Fibroblast of skin of left biceps (primary cell): ENCODE measurements around the gene PARP15.

ENCODE experiments used
- DNase-seq, 2 experiments: peaks; one replicate each; pipeline ENCODE4 v3.0.0-alpha.2; 2013; ENCODE audit warnings: low read depth in 2 of 2

The PARP15 gene

DNA sequence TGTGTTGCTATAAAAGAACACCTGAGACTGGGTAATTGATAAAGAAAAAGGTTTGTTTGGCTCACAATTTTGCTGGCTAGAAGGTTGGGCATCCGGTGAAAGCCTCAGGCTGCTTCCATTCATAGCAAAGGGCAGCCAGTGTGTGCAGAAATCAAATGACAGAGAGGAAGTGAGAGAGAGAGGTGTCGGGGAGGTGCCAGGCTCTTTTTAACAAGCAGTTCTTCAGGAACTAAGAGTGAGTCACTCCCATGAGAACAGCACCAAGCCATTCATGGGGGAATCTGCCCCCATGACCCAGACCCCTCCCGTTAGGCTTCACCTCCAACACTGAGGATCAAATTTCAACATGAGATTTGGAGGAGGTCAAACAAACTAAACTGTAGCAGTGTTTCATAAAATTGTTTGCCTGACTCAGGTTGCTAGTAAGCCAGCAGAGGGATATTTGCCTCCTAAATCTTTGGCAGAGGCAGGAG, 4.5 kb upstream of the PARP15 start:
- no peak for DNase-seq

DNA sequence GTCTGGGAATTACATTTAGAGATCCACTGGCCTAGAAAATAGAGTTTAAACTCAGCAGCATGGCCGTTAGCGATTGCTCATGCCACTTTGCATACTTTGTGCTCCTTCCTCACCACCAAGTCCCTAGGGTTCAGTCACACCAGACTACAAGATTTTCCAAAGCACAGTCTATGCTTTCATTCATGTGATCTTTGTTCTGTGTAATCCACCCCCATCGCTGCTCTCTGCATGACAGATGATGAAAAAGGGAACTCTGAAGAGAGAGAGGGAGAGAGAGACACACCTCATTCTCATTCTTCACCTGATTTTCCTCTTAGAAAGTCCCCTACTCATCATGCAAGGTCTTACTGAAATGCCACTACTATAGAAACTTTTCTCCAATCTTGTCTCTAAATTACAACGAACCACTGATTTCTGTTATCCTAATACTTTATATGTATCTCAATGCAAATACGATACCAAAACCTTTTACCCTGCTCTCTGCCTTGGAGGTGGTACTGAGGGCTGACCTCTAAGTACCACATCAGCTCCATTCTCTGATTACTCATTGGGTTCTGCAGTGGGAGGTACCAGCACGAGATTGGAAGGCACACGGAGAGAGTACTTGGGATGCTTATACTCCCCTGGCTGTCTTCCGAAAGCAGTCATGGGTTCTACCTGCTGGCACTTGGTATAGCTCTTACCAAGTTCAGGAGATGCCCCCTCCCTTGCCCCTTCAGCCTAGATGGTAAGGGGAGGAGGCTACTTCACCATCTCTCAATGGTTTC, 1.1 kb upstream of the PARP15 start:
- DNase-seq = no peak

DNA sequence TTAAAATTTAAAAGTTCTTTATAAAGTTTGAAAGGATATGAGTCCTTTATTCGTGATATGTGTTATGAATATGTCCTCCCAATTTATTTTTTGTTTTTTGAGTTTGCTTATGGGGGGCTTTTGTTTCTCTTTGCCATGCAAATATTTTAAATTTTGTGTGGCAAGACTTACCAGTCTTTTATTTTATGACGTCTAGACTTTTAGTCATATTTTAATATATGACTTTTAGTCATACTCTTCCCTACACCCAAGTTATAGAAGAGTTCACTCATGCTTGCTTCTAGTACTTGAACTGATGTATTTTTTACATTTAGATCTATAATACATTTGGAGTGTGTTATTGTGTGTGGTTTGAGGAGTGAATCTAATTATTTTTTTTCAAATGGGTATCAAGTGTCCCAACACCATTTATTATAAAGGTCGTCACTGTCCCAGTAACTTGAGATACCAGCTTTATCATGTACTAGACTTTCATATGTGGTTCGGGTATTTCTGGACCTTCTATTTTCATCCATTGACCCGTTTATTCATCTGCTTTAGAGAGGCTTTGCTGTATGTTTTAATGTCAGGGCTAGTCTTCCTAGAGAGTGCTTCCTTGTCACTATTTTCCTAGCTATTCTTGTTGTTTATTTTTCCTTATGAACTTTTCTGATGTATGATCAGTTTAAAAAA, 755 bp downstream of the PARP15 start:
- no peak for DNase-seq

DNA sequence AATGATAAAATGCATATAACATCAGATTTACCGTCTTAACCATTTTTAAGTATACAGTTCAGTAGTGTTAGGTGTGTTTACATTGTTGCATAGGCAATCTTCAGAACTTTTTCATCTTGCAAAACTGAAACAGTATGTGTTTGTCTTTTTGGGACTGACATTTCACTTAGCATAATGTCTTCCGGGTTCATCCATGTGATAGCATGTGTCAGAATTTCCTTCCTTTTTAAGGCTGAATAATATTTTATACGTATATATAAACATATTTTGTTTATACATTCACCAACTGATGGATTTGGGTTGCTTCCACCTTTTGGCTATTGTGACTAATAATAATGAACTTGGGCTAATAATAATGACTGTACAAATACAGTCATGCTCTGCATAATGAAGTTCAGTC, 3.0 kb downstream of the PARP15 start:
- DNase-seq = no peak

DNA sequence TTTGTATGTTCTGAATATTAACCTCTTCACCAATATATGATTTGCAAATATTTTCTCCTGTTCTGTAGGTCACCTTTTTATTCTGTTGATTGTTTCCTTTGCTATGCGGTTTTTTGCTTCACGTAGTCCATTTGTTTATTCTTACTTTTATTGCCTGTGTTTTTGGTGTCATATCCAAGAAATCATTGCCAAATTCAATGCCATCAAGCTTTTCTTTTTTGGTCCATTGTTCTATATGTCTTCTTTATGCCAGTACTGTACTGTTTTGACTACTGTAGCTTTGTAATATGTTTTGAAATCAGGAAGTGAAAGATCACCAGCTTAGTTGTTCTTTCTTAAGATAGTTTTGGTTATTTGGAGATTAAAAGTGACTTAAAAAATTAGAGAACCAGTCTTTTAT, 4.2 kb downstream of the PARP15 start:
- DNase-seq = no peak

DNA sequence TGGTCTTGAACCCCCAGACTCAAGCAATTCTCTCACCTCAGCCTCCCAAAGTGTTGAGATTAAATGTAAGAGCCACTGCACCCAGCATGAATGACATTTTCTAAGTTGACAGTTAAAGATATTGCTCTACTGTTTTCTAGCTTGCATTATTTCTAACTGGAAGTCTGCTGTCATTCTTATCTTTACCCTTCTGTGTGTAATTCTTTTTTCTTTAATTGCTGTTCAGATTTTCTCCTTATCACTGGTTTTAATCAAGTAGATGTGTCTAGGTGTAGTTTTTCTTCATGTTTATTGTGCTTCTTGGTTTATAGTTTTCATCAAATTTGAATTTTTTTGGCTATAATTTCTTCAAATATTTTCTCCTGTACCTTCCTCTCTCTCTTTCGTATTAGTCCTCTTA, 4.9 kb downstream of the PARP15 start:
- DNase-seq = no peak

DNA sequence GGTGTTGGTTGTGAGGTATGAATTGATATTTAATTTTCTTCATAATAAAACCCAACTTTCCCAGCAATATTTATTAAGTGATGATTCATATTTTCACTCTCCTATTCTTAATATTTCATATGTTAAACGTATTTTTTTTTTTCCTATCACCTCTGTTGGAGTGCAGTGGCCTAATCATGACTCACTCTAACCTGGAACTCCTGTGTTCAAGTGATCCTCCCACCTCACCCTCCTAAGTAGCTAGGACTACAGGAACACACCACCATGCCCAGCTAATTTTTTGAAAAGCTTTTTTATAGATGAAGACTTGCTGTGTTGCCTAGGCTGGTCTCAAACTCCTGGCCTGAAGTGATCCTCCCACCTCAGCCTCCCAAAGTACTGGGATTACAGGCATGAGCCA, 8.6 kb downstream of the PARP15 start:
- no peak for DNase-seq

DNA sequence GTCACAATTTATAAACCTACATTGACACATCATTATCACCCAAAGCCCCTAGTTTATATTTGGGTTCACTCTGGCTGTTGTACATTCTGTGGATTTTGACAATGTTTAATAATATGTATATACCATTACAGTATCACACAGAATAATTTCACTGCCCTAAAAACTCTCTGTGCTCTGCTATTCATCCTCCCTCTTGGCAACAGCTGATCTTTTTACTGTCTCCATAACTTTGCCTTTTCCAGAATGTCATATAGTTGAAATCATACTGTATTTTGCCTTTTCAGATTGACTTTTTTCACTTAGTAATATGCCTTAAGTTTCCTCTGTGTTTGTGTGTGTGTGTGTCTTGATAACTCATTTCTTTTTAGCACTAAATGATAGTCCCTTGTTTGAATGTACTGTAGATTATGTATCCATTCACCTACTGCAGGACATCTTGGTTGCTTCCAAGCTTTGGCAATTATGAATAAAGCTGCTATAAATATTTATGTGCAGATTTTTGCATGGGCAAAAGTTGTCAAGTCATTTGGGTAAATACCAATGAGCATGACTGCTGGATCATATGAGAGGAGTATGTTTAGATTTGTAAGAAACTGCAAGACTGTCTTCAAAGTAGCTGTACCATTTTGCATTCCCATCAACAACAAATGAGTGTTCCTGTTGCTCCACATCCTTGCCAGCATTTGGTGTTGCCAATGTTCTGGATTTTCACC, 9.5 kb downstream of the PARP15 start:
- DNase-seq = no peak

DNA sequence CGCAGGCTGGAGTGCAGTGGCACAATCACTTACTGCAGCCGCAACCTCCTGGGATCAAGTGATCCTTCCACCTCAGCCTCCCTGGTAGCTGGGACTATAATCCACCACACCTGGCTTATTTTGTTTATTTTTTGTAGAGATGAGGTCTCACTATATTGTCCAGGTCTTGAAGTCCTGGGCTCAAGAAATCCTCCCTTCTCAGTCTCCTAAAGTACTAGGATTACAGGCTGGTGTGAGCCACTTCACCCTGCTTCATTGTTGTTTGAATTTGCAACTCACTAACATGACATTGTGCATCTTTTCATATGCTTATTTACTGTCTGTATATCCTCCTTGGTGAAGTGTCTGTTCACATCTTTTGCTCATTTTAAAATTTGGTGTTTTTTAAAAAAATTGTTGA, 10.1 kb downstream of the PARP15 start:
- DNase-seq = no peak

DNA sequence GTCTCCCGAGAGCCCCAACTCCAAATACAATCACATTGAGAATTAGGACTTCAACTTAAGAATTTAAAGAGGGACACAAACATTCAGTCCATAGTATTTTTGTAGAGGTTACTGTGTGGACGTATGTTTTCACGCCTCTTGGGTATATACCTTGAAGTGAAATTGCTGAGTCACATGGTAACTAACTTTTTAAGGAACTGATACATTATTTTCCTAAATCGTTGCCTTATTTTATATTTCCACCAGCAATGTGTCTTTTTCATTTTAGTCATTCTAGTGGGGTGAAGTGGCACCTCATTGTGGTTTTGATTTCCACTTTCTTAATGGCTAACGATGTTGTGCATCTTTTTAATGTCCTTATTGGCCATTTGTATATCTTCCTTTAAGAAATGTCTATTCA, 11.8 kb downstream of the PARP15 start:
- DNase-seq = no peak

DNA sequence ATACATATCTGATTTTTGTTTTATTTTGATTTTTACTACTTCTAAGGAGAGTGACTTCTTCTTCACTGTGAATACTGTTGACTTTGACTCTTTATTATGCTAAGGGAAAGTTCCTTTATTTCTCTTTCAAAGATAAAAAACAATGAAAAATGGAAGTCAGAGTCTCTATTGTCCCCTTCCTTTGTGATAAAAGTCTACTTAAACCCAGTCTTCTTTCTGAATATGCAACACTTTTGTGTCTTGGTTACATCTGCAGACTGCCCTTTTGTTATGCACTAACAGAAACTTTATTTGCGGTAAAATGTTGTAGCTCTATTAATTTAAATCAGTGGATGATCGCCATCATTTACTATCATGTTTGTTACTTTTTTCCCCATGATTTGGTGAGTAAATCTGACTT, 13.2 kb downstream of the PARP15 start:
- no peak for DNase-seq

DNA sequence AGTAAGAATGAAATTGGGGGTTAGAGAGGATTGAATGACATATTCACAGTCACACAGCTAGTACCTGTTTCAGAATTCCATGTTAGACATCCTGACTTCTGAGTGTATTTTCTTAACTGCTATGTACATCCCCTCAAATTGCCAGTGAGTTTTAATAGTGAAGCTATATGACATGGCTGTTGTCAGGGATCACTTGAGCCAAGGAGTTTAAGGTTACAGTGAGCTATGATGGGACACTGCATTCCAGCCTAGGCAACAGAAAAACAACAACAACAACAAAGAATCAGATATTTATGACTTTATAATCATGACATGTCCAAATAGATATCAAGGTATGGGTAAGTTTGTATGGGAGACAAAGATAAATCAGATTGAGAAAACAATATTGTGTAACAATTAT, 16.6 kb downstream of the PARP15 start:
- DNase-seq = no peak

DNA sequence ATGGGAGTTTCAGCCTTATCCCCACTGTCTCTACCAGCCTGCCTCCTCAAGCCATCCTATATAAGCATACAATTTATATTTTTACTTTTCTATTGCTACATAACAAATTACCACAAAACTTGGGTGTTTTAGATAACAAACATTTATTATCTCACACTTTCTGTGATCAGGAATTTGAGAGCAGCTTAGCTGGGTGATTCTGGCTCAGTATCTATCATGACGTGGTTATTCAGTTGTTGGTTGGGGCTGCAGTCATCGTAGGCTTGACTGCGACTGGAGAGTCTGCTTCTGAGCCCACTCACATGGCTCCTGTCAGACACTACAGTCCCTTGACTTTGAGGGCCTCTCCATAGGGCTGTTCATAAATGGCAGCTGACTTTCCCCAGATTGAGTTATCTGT, 20.7 kb downstream of the PARP15 start:
- DNase-seq = no peak

DNA sequence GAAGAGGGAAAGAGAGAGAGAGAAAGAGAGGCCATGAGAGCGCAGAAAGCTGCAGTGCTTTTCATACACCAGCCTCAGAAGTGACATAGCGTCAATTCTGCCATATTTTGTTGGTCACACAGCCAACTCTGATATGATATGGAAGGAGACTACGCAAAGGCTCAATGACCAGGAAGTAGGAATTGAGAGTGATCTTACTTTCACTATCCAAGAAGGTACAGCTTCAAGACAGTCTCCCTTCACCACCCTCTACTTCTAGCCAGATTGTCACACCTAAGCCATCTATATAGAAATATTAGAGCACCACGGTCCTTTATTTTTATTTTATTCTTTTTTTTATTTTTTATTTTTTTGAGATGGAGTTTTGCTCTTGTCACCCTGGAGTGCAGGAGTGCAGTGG, 21.1 kb downstream of the PARP15 start:
- DNase-seq = no peak

DNA sequence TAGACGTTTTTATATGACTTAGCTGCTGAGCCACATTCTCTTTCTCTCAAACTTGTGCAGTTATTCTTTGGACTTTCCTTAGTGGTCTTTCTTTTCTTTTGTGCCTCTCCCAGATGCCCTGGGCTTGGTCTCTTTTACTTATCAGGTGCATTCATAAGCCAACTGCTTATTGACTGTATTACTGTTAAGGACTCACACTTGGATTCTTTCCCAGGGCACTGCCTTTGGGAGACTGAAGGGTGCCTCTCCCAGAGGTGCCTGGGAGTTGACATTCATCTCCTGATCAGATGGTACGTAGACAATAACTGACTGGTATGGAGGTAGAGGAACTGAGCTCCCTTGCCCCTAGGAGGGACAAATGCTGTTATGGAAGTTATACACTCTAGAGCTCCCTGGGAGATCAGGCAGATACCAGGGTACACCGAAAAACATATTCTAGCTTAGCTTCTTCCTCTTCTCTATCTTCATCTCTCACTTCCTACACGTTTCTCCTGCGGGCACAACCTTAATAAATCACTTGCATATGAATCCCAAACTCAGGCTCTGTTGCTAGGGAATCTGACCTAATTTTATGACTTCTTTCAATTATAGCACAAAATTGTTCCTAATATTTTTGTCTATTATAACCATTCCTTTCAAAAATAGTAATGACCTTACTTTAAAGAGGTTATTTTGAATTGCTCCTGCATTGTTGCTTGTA, 24.7 kb downstream of the PARP15 start:
- DNase-seq = no peak

DNA sequence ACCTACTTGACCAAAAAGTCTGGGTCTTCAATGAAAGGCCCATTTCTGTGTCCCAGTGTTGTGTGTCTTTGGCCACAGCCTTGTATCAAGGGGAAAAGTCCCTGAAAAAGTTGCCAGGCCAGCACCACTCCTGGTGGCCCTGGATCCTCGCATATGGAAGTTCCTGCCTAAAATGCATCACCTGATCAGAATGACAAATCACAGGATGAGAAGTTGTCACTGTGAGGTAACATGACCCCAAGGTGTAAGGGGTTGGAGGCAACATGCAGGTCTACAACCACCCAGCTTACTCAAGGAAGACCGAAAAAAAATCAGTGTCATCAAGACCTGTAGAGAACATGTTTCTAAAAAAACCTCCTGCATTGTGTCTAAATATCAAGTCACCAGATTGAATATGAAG, 25.6 kb downstream of the PARP15 start:
- no peak for DNase-seq

DNA sequence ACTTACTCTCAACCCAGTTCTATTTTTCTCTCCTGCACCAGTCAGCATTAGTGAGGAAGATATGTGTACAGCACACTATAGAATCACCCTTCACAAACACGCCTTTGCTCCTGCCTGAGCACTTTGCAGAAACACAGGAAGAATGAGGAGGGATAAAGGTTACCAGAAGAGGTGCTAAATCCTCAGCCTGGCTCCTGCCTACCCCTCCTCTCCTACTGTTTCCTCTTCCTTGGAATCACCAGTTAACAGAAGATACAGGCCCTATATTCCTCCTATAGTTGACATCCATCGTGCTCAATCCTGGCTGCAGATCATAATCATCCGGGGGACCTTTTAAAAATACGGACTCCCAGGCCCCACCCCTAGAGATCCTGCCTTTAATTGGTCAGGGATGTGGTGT, 28.9 kb downstream of the PARP15 start:
- DNase-seq = no peak

DNA sequence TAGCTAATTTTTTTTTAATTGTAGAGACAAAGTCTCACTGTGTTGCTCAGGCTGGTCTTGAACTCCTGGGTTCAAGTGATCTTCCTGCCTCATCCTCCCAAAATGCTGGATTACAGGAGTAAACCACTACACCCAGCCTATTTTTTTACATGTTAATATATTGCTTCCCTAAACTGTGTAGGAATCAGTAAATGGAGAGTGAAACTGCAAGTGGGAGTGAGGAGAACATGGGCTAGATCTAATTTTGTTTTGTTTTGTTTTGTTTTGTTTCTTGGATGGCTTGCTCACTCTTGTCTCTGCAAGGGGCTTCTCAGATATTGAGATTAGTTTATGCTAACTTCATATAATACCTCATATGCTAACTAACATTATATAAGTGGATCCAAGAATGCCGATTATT, 31.5 kb downstream of the PARP15 start:
- no peak for DNase-seq

DNA sequence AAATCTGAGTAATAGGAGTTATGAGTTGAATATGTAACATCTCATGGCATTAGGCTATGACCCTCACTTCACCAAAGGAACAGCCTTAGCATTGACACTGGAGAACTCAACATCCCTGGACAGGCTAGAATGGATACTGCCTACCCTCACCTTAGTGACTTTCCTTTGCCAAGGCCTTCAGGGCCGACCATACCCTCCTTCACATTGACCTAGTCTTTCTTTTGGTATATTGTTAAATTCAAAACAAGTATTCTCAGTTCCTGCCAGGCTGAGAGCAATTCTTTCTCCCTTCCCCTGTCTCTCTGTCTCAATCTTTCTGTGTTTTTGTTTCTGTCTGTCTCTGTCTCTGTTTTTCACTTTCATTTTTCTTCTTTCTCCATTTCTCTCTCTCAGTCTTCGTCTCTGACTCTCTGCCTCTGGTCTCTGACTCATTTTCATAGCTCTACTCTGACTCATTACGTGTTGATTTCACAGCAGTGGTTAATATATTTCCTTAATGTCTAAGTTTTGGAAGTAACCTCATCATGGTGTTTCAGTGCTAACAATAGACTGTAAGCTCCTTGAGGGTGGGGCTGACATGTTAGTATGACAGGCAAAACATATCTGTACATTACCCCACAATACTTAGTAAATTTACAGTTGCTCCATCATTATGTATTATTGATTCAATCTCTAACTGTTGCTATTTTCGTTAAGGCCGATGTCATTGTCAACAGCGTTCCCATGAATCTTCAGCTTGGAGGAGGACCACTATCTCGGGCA, 32.5 kb downstream of the PARP15 start:
- peak; percentile 44 to 47 for DNase-seq

DNA sequence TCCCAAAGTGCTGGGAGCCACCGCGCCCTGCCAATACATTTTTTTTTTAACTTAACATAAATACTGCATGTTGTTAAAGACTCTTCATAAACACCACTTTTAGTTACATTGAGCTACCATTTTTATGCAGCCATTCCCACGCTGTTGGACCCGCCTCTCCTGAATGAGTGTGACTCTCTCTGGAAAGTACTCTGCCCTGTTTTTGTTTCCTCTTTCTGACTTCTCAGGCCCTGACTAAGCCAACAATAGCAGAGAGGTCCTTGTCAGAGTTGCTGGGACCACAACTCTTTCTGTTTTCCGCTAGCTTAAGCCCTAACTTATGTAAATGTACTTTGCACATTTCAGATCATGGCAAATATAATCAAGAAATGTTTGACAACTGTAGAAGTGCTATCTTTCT, 35.2 kb downstream of the PARP15 start:
- no peak for DNase-seq

DNA sequence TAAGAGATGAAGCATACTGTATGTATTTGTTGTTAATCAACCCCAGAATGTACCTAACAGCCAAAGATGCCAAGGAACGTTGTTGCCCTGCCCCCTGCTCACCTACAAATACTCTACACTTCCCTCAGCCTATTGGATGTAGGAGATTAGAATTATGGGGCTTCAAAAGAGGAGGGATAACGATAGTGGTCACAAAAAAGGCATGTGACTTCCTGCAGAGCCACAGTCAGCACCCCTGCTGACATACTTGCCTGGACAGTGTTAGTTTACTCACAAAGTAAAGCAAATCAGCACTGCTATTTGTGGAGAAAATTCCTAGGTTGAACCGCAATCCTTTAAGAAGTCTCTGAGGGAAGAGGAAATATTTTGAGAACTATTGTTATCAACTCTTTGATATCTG, 37.9 kb downstream of the PARP15 start:
- no peak for DNase-seq

DNA sequence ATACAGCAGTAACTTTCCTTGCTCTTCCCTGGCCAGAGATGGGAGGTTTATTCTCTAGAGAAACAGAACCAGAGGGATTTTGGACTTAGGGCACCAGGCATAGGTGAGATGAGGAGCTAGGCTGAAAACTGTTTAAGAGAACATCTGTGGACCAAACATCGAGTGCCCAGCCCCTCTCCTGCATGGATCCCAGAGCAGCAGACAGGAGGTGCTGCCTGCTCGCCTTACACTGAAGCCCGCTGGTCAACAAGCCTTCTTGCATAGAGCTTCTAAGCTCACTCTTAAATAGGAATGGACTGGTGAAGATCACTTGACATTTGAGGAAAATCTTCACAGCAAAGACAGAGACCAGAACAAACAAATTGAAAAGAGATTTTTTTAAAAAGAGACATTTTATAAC, 41.2 kb downstream of the PARP15 start:
- DNase-seq = no peak
